ENCODE measurements around the gene EMP2.
"Not testable (repeated sequence)": the region's sequence is repeated elsewhere in the genome, so short reads cannot be mapped to it uniquely, and the experiment has no call there.

The EMP2 gene

GRCh38 chr16:10577305-10578202 is 2.8 kb downstream of the EMP2 start:
- DNase-seq, result no peak

GRCh38 chr16:10576390-10577304 is 3.8 kb downstream of the EMP2 start:
- DNase-seq, result no peak

- DNase-seq, result no peak
These were observed 4.8 kb downstream of the EMP2 start for GRCh38 chr16:10575506-10576130.

DNA sequence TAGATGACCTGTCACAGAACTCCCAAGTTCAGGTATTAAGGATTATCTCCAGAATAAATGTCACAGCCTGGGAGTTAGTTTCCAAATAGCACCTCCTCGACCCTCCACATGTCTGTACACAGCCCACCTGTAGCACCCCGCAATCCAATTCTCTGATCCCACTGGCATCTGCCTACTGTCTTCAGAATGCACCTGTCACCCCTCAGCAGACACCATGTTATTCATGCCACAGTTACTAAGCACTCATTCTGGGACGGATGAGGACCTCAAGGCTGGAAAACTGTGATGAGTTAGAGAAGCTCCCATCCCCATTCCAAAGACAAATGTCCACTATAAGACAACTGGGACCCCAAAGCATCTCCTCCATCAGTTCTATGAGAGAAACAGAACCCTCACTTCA is 7.8 kb downstream of the EMP2 start:
- no peak for DNase-seq

- no peak for DNase-seq
These were observed 9.0 kb downstream of the EMP2 start for GRCh38 chr16:10571354-10571753.

GRCh38 chr16:10569621-10570020 is 10.8 kb downstream of the EMP2 start:
- no peak for DNase-seq

GRCh38 chr16:10566613-10567012 is 13.8 kb downstream of the EMP2 start:
- DNase-seq, result no peak

- no peak for DNase-seq
These were observed 15.2 kb downstream of the EMP2 start for GRCh38 chr16:10565167-10565566.

DNA sequence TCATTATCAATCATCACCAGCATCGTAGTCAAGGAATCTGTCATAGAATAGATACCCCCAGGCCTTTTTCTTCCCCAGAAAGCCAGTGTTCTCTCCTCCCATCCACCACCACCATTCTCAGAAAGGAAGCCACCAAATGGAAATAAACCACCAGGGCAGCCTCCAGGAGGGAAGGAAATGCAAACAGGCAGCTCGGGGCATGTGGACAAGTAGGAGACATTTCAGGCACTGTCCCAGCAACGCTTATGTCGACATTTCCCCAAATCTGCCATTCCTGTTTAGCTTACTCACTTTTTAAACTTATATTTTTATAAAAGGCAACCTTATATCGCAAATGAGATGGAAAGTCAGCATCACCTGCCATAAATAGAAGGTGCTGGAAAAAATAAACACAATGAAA is 15.8 kb downstream of the EMP2 start:
- DNase-seq, result no peak

DNA sequence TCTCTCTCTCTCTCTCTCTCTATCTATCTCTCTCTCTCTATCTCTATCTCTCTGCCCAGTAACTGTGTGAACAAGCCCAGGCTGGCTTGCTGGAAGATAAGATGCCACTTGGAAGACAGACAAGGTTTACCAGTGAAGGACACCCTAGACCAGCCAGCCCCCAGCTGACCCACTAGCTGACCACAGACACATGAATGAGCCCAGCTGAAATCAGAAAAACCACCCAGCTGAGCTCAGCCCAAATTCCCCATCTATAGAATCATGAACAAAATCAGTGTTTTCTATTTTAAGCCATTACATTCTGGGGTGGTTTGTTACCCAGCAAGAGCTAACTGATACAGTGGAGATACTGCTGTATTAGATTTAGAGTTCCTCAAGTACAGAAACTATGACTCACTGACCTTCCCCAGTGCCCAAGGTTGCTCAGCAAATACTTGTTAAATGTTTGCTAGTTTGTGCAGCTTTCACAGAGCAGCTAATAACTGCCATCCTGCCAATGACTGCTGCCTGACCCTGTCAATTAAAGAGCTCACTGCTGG is 18.0 kb downstream of the EMP2 start:
- DNase-seq, result no peak

GRCh38 chr16:10561425-10561824 is 19.0 kb downstream of the EMP2 start:
- no peak for DNase-seq

- DNase-seq, result no peak
These were observed 19.4 kb downstream of the EMP2 start for GRCh38 chr16:10561001-10561400.

DNA sequence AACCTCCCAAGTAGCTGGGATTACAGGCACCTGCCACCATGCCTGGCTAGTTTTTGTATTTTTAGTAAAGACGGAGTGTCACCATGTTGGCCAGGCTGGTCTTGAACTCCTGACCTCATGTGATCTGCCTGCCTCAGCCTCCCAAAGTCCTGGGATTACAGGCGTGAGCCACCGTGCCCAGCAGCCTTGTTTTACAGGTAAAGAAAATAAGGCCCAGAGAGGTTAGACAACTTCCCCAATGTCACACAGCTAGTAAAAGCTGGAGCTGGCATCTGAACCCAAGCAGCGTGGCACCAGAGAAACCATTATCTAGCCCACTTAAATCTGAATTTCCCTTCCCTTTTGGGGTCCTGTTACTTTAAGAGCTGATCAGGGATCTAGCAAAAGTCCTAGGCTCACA is 20.6 kb downstream of the EMP2 start:
- DNase-seq, result not testable (repeated sequence)

DNA sequence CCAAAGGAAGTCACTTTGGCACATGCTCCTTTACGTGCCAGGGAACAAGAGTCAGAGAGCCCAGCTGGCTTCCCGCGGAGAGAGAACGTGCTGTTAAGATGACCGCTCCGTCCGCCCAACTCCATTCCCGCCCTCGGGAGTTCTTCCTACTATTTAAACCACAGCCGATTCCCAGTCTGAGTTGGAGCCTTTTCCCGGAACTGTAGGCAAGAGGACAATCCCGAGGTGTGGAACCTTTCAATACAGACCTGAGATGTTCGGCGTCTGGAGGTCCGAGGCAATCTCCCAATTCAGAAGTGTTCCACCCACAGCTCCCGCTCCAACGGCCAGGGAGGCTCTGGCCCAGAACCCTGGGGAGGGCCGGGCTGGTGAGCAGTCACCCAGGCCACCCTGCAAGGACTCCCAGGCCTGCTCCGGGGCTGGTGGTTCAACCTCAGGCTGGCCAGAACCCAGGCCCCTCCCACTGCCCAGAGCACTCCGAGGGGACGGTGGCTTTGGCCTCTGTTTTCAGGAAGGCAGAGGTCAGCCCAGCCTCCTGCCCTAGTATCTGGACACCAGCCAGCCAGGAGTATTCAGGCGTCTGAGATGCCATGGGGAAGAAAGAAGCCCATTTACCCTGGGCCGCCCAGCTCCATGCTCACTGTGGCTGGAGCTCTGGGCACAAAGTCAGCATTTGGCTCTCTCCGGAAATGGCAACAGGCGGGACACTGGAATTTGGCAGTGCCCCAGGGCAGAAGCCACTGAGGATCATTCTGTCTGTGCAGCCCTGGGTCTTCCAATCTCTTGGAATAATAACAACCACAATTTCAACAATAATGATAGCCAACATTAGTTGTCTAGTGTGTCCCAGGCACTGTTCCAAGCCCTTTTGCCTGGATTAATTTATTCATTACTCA is 21.4 kb downstream of the EMP2 start:
- no peak for DNase-seq

- DNase-seq, result no peak
These were observed 22.1 kb downstream of the EMP2 start for GRCh38 chr16:10558305-10558704.

GRCh38 chr16:10557750-10558149 is 22.6 kb downstream of the EMP2 start:
- no peak for DNase-seq

GRCh38 chr16:10556236-10556635 is 24.2 kb downstream of the EMP2 start:
- no peak for DNase-seq

- no peak for DNase-seq
These were observed 25.8 kb downstream of the EMP2 start for GRCh38 chr16:10554569-10554968.

DNA sequence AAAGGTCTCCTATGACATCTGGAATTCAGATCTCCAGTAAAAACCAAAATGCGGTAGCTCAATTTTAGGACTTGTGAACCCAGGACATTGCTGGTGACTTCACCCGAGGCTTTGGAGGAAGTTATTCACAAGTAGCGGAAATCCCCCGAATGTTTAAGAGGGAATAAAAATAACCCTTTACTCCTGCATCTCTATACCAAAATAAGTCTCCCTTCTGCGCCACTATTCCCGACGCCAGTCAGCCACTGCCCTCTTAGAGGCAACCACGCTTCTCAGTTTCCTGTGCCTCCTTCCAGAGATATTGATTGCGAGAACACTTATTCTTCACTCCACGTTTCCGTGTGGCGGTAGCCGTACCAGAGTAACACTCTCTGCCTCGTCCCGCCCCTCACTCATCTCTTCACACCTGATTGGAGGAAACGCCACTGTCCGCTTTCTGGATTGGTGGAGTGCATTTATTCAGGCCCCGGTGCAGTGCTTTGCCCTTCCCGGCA is 27.4 kb downstream of the EMP2 start:
- peak; percentile 73 for DNase-seq

DNA sequence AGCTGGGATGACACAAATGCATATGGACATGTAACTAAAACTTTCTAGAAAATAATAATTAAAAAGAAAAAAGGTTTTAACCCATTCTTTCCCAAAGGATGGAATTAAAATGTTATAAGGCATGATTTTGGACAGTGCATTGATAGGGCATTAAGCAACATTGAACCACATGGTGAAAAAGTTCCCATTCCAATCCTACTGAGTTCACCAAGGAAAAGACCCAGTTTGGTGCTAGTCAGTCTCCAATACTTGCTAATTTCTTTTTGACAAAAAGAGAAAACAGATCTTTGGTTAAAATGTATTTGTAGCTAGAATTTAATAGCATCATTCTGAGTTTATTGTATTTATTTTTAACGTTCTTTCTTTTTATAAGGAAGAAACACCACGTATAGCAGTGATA is 28.1 kb downstream of the EMP2 start:
- no peak for DNase-seq

DNA sequence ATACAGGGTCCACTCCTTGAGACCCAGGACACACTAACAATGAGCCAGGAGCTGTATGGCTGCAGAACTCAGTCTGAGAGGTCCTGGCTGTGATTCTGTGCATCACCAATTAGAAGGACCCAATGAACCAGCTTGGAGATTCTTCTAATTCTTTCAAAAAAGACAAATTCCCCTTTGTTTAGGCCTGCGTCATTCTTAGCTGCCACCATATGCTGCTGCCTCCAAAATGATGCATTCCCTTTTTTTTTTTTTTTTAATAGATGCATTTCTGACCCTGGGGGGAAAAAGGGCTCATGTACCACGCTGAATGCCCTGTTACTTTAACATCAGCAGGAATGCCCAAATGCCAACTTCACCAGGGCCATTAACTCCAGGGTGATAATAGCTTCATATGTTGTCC is 28.5 kb downstream of the EMP2 start:
- DNase-seq, result no peak

DNA sequence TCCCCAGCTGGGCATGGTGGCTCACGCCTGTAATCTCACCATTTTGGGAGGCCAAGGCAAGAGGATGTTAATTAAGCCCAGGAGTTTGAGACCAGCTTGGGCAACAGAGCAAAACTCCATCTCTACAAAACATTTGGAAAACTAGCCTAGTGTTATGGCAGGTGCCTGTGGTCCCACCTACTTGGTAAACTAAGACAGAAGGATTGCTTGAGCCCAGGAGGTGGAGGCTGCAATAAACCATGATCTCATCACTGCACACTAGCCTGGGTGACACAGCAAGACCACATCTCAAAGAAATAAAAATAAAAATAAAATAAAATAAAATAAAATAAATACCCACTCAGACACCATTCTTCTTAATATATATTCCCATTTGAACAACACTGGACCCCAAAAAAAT is 32.0 kb downstream of the EMP2 start:
- no peak for DNase-seq
